ENCODE measurements around the gene SMIM29.

SMIM29 gene

DNA sequence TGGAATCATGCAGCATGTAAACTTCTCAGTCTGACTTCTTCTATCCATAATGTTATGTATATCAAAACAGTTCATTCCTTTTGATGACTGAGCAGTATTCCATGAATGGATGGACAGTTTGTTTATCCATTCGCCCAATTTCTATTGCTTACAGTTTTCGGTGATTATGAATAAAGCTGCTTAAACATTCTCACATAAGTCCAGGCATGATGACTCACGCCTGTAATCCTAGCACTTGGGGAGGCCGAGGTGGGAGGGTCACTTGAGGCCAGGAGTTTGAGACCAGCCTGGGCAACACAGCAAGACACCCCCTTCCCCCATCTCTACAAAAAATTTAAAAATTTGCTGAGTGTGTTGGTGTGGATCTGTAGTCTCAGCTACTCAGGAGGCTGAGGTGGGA lies 35.0 kb downstream of the SMIM29 start:
- H2AFZ ChIP-seq, result no peak overlapping the region
- no peaks in the 10 kb centered on the region for H3K9me3 ChIP-seq (ENCODE audit: control insufficient read depth, low read length)
- TF ChIP-seq, protein P1, sequence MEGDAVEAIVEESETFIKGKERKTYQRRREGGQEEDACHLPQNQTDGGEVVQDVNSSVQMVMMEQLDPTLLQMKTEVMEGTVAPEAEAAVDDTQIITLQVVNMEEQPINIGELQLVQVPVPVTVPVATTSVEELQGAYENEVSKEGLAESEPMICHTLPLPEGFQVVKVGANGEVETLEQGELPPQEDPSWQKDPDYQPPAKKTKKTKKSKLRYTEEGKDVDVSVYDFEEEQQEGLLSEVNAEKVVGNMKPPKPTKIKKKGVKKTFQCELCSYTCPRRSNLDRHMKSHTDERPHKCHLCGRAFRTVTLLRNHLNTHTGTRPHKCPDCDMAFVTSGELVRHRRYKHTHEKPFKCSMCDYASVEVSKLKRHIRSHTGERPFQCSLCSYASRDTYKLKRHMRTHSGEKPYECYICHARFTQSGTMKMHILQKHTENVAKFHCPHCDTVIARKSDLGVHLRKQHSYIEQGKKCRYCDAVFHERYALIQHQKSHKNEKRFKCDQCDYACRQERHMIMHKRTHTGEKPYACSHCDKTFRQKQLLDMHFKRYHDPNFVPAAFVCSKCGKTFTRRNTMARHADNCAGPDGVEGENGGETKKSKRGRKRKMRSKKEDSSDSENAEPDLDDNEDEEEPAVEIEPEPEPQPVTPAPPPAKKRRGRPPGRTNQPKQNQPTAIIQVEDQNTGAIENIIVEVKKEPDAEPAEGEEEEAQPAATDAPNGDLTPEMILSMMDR (IDR thresholded peaks at IDR 0.05), result no peak
- no peak overlapping the region for H3K4me2 ChIP-seq (ENCODE audit: low read length)
- H3K36me3 ChIP-seq (ENCODE audit: control insufficient read depth, insufficient read depth, low read length), result no peaks in the 10 kb centered on the region
- H3K27ac ChIP-seq, result no peak overlapping the region
- H3K4me1 ChIP-seq, result no peaks in the 10 kb centered on the region
- no peaks in the 10 kb centered on the region for H3K27me3 ChIP-seq (ENCODE audit: control insufficient read depth, insufficient read depth, low read length)
- no peak overlapping the region for H3K4me3 ChIP-seq (ENCODE audit: low read depth, low read length)
- no peak overlapping the region for H3K9ac ChIP-seq
- H3K79me2 ChIP-seq, result no peaks in the 10 kb centered on the region

DNA sequence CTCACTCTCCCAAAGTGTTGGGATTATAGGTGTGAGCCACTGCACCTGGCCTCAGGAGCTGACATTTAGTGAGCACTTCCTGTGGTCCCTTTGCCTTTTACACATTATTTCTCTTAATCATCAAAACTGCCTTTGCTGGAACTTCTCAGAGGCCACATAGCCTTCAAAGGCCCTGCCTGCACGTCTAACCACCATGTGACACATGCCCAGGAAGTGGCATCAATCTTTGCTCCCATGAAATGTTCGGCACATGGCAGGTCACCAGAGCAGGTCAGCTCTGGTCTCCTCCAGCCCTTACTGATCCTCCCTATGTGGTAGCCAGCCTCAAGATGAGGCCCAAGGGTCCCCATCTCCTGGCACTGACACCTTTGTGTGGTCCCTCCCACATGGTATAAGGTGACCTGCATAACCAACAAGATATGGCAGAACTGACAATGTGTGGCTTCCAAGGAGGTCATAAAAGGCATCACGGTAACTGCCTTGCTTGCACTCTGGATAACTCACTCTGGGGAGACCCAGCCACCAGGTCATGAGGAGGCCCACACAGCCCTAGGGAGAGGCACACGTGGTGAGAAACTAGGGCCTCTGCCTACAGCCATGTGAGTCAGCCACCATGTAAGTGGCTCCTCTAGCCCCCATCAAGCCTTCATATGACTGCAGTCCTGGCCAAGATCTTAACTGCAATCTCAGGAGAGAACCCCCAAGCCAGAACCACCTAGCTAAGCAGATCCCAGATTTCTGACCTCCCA lies 40.9 kb downstream of the SMIM29 start:
- Histone ChIP-seq H3K9ac (no peak overlapping the region), H3K4me1 (no peaks in the 10 kb centered on the region), H3K27me3 (ENCODE audit: control insufficient read depth, insufficient read depth, low read length) (no peaks in the 10 kb centered on the region), H3K36me3 (ENCODE audit: control insufficient read depth, insufficient read depth, low read length) (no peaks in the 10 kb centered on the region), H3K79me2 (no peaks in the 10 kb centered on the region), H3K9me3 (ENCODE audit: control insufficient read depth, low read length) (no peaks in the 10 kb centered on the region), H3K27ac (no peak overlapping the region), H3K4me3 (ENCODE audit: low read depth, low read length) (no peak overlapping the region), H2AFZ (no peak overlapping the region), H3K4me2 (ENCODE audit: low read length) (no peak overlapping the region)
- TF ChIP-seq, protein P1 (IDR thresholded peaks at IDR 0.05), result no peak

DNA sequence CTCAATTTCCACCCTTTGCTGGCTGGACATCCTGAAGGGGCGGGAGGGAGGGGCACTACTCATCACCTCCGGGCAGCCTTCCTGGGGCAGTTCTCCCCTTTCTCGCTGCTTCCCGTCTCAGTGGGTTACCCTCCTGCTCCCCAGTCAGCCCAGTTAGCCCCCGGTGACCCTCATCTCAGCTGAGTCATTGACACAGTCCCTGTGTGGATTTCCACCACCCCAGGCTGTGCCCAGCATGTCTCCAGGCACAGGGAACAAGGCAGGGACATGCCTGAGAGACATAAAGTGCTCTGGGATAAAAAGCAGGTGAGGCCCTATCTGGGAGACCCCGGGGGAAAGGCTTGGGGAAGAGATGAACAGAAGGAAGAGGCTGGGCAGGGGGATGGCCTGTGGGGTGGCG lies 42.1 kb downstream of the SMIM29 start:
- Histone ChIP-seq H3K4me2 (ENCODE audit: low read length) (no peak overlapping the region), H3K27ac (no peak overlapping the region), H2AFZ (no peak overlapping the region), H3K4me1 (no peaks in the 10 kb centered on the region), H3K36me3 (ENCODE audit: control insufficient read depth, insufficient read depth, low read length) (no peaks in the 10 kb centered on the region), H3K9me3 (ENCODE audit: control insufficient read depth, low read length) (no peaks in the 10 kb centered on the region), H3K79me2 (no peaks in the 10 kb centered on the region), H3K4me3 (ENCODE audit: low read depth, low read length) (no peak overlapping the region), H3K27me3 (ENCODE audit: control insufficient read depth, insufficient read depth, low read length) (no peaks in the 10 kb centered on the region), H3K9ac (no peak overlapping the region)
- TF ChIP-seq, protein P1 (IDR thresholded peaks at IDR 0.05), result no peak

DNA sequence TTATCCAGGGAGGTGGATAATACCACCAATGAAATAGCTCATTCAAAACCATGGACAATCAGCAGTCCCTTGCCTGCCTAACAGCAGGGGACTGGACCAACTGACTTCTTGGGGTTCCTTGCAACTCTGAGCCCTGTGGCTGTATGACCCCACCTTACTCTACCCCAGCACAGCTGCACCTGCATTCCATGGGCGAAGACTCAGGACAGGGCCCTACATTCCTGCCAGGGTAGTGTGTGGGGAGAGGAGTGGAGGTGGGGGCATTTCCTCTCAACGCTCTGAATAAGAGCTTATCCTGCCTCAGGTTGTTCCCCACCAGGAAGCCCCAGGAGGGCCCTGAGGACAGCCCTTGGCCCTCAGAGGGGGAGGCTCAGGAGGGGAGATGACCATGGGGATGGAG lies 42.9 kb downstream of the SMIM29 start:
- Histone ChIP-seq H3K4me1 (no peaks in the 10 kb centered on the region), H3K4me2 (ENCODE audit: low read length) (no peak overlapping the region), H3K9ac (no peak overlapping the region), H3K36me3 (ENCODE audit: control insufficient read depth, insufficient read depth, low read length) (no peaks in the 10 kb centered on the region), H3K27me3 (ENCODE audit: control insufficient read depth, insufficient read depth, low read length) (no peaks in the 10 kb centered on the region), H2AFZ (no peak overlapping the region), H3K79me2 (no peaks in the 10 kb centered on the region), H3K4me3 (ENCODE audit: low read depth, low read length) (no peak overlapping the region), H3K27ac (no peak overlapping the region), H3K9me3 (ENCODE audit: control insufficient read depth, low read length) (no peaks in the 10 kb centered on the region)
- TF ChIP-seq, protein P1 (IDR thresholded peaks at IDR 0.05), result no peak

DNA sequence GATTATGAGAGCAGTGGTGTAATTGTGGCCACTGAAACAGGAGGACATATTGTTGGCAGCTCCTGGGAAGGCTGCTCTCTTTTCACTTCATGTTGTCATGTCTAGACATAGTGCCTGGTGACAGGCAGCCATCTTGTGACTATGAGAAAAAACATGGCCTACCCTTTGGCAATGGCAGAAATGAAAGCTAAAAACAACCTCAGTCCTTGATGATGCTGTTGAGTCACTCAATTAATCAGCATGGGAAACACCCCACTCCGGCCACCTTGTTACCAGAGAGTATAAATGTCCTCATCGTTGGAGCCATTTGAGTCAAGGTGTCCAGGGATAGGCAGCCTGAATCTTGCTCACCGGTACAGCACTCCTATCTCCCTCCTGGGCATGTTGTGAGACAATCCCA lies 43.3 kb downstream of the SMIM29 start:
- H3K27me3 ChIP-seq (ENCODE audit: control insufficient read depth, insufficient read depth, low read length), result no peaks in the 10 kb centered on the region
- no peak overlapping the region for H3K9ac ChIP-seq

More for the DNA sequence above, 43.3 kb downstream of the SMIM29 start:
- no peaks in the 10 kb centered on the region for H3K79me2 ChIP-seq
- H3K4me2 ChIP-seq (ENCODE audit: low read length), result no peak overlapping the region
- H3K36me3 ChIP-seq (ENCODE audit: control insufficient read depth, insufficient read depth, low read length), result no peaks in the 10 kb centered on the region
- no peak overlapping the region for H3K27ac ChIP-seq
- H3K4me1 ChIP-seq, result no peaks in the 10 kb centered on the region
- TF ChIP-seq, protein P1 (IDR thresholded peaks at IDR 0.05), result no peak
- no peak overlapping the region for H3K4me3 ChIP-seq (ENCODE audit: low read depth, low read length)
- H3K9me3 ChIP-seq (ENCODE audit: control insufficient read depth, low read length), result no peaks in the 10 kb centered on the region
- no peak overlapping the region for H2AFZ ChIP-seq
